NCI-H345 treated with DMSO at 0.1 percent for 48 hours (cell line): Measurements from ENCODE around the gene CHST15.

Experiments
- DNase-seq: peaks from one replicate; lab custom pipeline; 2025; ENCODE audit not compliant: unreplicated experiment; lab: John Stamatoyannopoulos, UW

Gene CHST15

GRCh38 chr10:124083740-124084397, 9.5 kb downstream of the CHST15 start:
- DNase-seq, result no peak

- DNase-seq, result no peak
These were observed 10.2 kb downstream of the CHST15 start for GRCh38 chr10:124083047-124083739.

- no peak for DNase-seq
These were observed 10.8 kb downstream of the CHST15 start for GRCh38 chr10:124082555-124082954.

GRCh38 chr10:124081547-124082140, 11.8 kb downstream of the CHST15 start:
- DNase-seq, result no peak

GRCh38 chr10:124079864-124080263, 13.5 kb downstream of the CHST15 start:
- no peak for DNase-seq

- no peak for DNase-seq
These were observed 14.7 kb downstream of the CHST15 start for GRCh38 chr10:124078714-124079113.

- DNase-seq, result no peak
These were observed 15.4 kb downstream of the CHST15 start for GRCh38 chr10:124078028-124078427.

GRCh38 chr10:124077208-124077993, 16.0 kb downstream of the CHST15 start:
- no peak for DNase-seq

GRCh38 chr10:124076148-124076733, 17.2 kb downstream of the CHST15 start:
- no peak for DNase-seq

GRCh38 chr10:124075231-124075955, 18.0 kb downstream of the CHST15 start:
- DNase-seq, result no peak

GRCh38 chr10:124074501-124075109, 18.8 kb downstream of the CHST15 start:
- DNase-seq, result no peak

GRCh38 chr10:124073978-124074377, 19.4 kb downstream of the CHST15 start:
- DNase-seq, result no peak

GRCh38 chr10:124072541-124072940, 20.9 kb downstream of the CHST15 start:
- DNase-seq, result no peak

GRCh38 chr10:124072106-124072505, 21.3 kb downstream of the CHST15 start:
- DNase-seq, result no peak

GRCh38 chr10:124071141-124071540, 22.3 kb downstream of the CHST15 start:
- no peak for DNase-seq

GRCh38 chr10:124070666-124071065, 22.7 kb downstream of the CHST15 start:
- no peak for DNase-seq

GRCh38 chr10:124069341-124070264, 23.8 kb downstream of the CHST15 start:
- no peak for DNase-seq

GRCh38 chr10:124068929-124069328, 24.5 kb downstream of the CHST15 start:
- no peak for DNase-seq

GRCh38 chr10:124067825-124068400, 25.5 kb downstream of the CHST15 start:
- DNase-seq, result no peak
